ENCODE measurements around the gene ME3. TPM values are rescaled to one million over a fixed set of nuclear protein-coding genes. Genes with fewer than 3 reads are reported as not detected.

Gene ME3
- polyA plus RNA-seq (2013, experiment 1 of 2): 107 TPM
- 104 TPM for polyA plus RNA-seq (2013, experiment 2 of 2)

GRCh38 chr11:86672007-86672621 lies at the start of gene ME3:
ME3 (minus strand) TSS chr11:86672616.
- peak within 1 kb of the TSS; percentile 79 for H2BK15ac ChIP-seq (ENCODE audit: low read length)
- H3K14ac ChIP-seq (ENCODE audit: low read length): peak within 1 kb of the TSS; percentile 39
- H2BK120ac ChIP-seq (ENCODE audit: low read depth, low read length): peak within 1 kb of the TSS; percentile 100
- peaks cover 0 to 5% of the 10 kb centered on the region in 2 donors for H3K36me3 ChIP-seq (replicated peaks in 1 of 2; ENCODE audit: control insufficient read depth in 2 of 2, insufficient read depth in 2 of 2, low read length in 2 of 2)
- H3K4me3 ChIP-seq (ENCODE audit: low read length in 2 of 2): peak within 1 kb of the TSS in 1 of 2 donors; percentile 83
- peak within 1 kb of the TSS; percentile 87 for H3K4ac ChIP-seq (ENCODE audit: low read length)
- no CpG with 5 or more reads among the region's 52 CpGs for WGBS, 2 donors (ENCODE audit: extremely low coverage in 2 of 2, insufficient read length in 2 of 2, insufficient replicate concordance in 1 of 2)
- H3K9me3 ChIP-seq (replicated peaks in 1 of 2; ENCODE audit: control insufficient read depth in 2 of 2, insufficient read depth in 1 of 2, low read depth in 1 of 2, low read length in 2 of 2): peaks cover 0 to 13% of the 10 kb centered on the region in 2 donors
- H2BK5ac ChIP-seq (ENCODE audit: low read length): peak within 1 kb of the TSS; percentile 99
- H3K27ac ChIP-seq (replicated peaks; ENCODE audit: low read length): peak within 1 kb of the TSS; percentile 85
- H3K4me2 ChIP-seq (ENCODE audit: insufficient read depth, low read length, poor library complexity, severe bottlenecking): peak within 1 kb of the TSS; percentile 69
- H3K23ac ChIP-seq (ENCODE audit: low read depth, low read length, poor library complexity): peak within 1 kb of the TSS; percentile 58
- peak within 1 kb of the TSS; percentile 94 for H3K9ac ChIP-seq (ENCODE audit: low read depth, low read length, poor library complexity)
- H2AK5ac ChIP-seq (ENCODE audit: low read depth, low read length): peak within 1 kb of the TSS; percentile 97
- peak within 1 kb of the TSS; percentile 91 for H2BK12ac ChIP-seq (ENCODE audit: low read length)
- H2AFZ ChIP-seq (ENCODE audit: low read length): no peak within 1 kb of the TSS
- H3K18ac ChIP-seq (ENCODE audit: low read length): peak within 1 kb of the TSS; percentile 99
- peak within 1 kb of the TSS; percentile 100 for H4K91ac ChIP-seq (ENCODE audit: low read depth, low read length, poor library complexity)
- no peaks in the 10 kb centered on the region for H3K27me3 ChIP-seq (ENCODE audit: control insufficient read depth in 3 of 3, insufficient read depth in 3 of 3, low read depth in 1 of 3, low read length in 3 of 3)
- H3K79me1 ChIP-seq (ENCODE audit: low read depth, low read length): peaks cover 5% of the 10 kb centered on the region
- H3K4me1 ChIP-seq (ENCODE audit: control insufficient read depth in 2 of 2, insufficient read depth in 1 of 2, low read depth in 1 of 2, low read length in 2 of 2): peaks cover 11 to 26% of the 10 kb centered on the region in 2 donors
- peak within 1 kb of the TSS; percentile 33 for H4K8ac ChIP-seq (ENCODE audit: low read depth, low read length)
- peak; percentile 42 for DNase-seq (ENCODE audit: low spot score)

GRCh38 chr11:86722006-86722405 lies 49.6 kb upstream of the ME3 start:
- H3K36me3 ChIP-seq (replicated peaks in 1 of 2; ENCODE audit: control insufficient read depth in 2 of 2, insufficient read depth in 2 of 2, low read length in 2 of 2): no peaks in the 10 kb centered on the region
- no peak overlapping the region for H2AK5ac ChIP-seq (ENCODE audit: low read depth, low read length)
- H3K23ac ChIP-seq (ENCODE audit: low read depth, low read length, poor library complexity): no peak overlapping the region
- H3K18ac ChIP-seq (ENCODE audit: low read length): no peak overlapping the region
- H3K27ac ChIP-seq (replicated peaks; ENCODE audit: low read length): no peak overlapping the region
- DNase-seq (ENCODE audit: low spot score): no peak
- H2BK15ac ChIP-seq (ENCODE audit: low read length): no peak overlapping the region
- no peak overlapping the region for H3K4me2 ChIP-seq (ENCODE audit: insufficient read depth, low read length, poor library complexity, severe bottlenecking)
- no peak overlapping the region for H3K4ac ChIP-seq (ENCODE audit: low read length)
- peaks cover 0 to 24% of the 10 kb centered on the region in 2 donors for H3K9me3 ChIP-seq (replicated peaks in 1 of 2; ENCODE audit: control insufficient read depth in 2 of 2, insufficient read depth in 1 of 2, low read depth in 1 of 2, low read length in 2 of 2)
- no CpG with 5 or more reads among the region's 1 CpG for WGBS, 2 donors (ENCODE audit: extremely low coverage in 2 of 2, insufficient read length in 2 of 2, insufficient replicate concordance in 1 of 2)
- H4K8ac ChIP-seq (ENCODE audit: low read depth, low read length): no peak overlapping the region
- no peaks in the 10 kb centered on the region for H3K27me3 ChIP-seq (ENCODE audit: control insufficient read depth in 3 of 3, insufficient read depth in 3 of 3, low read depth in 1 of 3, low read length in 3 of 3)
- no peak overlapping the region for H3K14ac ChIP-seq (ENCODE audit: low read length)
- no peak overlapping the region for H2BK12ac ChIP-seq (ENCODE audit: low read length)
- no peak overlapping the region for H3K4me3 ChIP-seq (ENCODE audit: low read length in 2 of 2)
- H2BK5ac ChIP-seq (ENCODE audit: low read length): no peak overlapping the region
- peaks cover 6 to 12% of the 10 kb centered on the region in 2 donors for H3K4me1 ChIP-seq (ENCODE audit: control insufficient read depth in 2 of 2, insufficient read depth in 1 of 2, low read depth in 1 of 2, low read length in 2 of 2)
- no peak overlapping the region for H2AFZ ChIP-seq (ENCODE audit: low read length)
- no peak overlapping the region for H2BK120ac ChIP-seq (ENCODE audit: low read depth, low read length)
- no peak overlapping the region for H3K9ac ChIP-seq (ENCODE audit: low read depth, low read length, poor library complexity)
- no peak overlapping the region for H4K91ac ChIP-seq (ENCODE audit: low read depth, low read length, poor library complexity)
- H3K79me1 ChIP-seq (ENCODE audit: low read depth, low read length): no peaks in the 10 kb centered on the region

GRCh38 chr11:86720546-86720945 lies 48.1 kb upstream of the ME3 start:
- peak overlapping the region; percentile 46 for H3K27ac ChIP-seq (replicated peaks; ENCODE audit: low read length)
- H3K4ac ChIP-seq (ENCODE audit: low read length): no peak overlapping the region
- no peak overlapping the region for H2AK5ac ChIP-seq (ENCODE audit: low read depth, low read length)
- H2AFZ ChIP-seq (ENCODE audit: low read length): peak overlapping the region; percentile 59
- no peak overlapping the region for H2BK120ac ChIP-seq (ENCODE audit: low read depth, low read length)
- no peaks in the 10 kb centered on the region for H3K27me3 ChIP-seq (ENCODE audit: control insufficient read depth in 3 of 3, insufficient read depth in 3 of 3, low read depth in 1 of 3, low read length in 3 of 3)
- H3K23ac ChIP-seq (ENCODE audit: low read depth, low read length, poor library complexity): no peak overlapping the region
- no peaks in the 10 kb centered on the region for H3K79me1 ChIP-seq (ENCODE audit: low read depth, low read length)
- H4K8ac ChIP-seq (ENCODE audit: low read depth, low read length): no peak overlapping the region
- H3K4me2 ChIP-seq (ENCODE audit: insufficient read depth, low read length, poor library complexity, severe bottlenecking): no peak overlapping the region
- H3K36me3 ChIP-seq (replicated peaks in 1 of 2; ENCODE audit: control insufficient read depth in 2 of 2, insufficient read depth in 2 of 2, low read length in 2 of 2): no peaks in the 10 kb centered on the region
- no peak for DNase-seq (ENCODE audit: low spot score)
- H3K18ac ChIP-seq (ENCODE audit: low read length): no peak overlapping the region
- H3K9ac ChIP-seq (ENCODE audit: low read depth, low read length, poor library complexity): no peak overlapping the region
- no peak overlapping the region for H3K14ac ChIP-seq (ENCODE audit: low read length)
- H3K4me3 ChIP-seq (ENCODE audit: low read length in 2 of 2): no peak overlapping the region
- no peak overlapping the region for H2BK5ac ChIP-seq (ENCODE audit: low read length)
- no peak overlapping the region for H2BK12ac ChIP-seq (ENCODE audit: low read length)
- peaks cover 6 to 12% of the 10 kb centered on the region in 2 donors for H3K4me1 ChIP-seq (ENCODE audit: control insufficient read depth in 2 of 2, insufficient read depth in 1 of 2, low read depth in 1 of 2, low read length in 2 of 2)
- no CpG with 5 or more reads among the region's 2 CpGs for WGBS, 2 donors (ENCODE audit: extremely low coverage in 2 of 2, insufficient read length in 2 of 2, insufficient replicate concordance in 1 of 2)
- peaks cover 0 to 17% of the 10 kb centered on the region in 2 donors for H3K9me3 ChIP-seq (replicated peaks in 1 of 2; ENCODE audit: control insufficient read depth in 2 of 2, insufficient read depth in 1 of 2, low read depth in 1 of 2, low read length in 2 of 2)
- no peak overlapping the region for H4K91ac ChIP-seq (ENCODE audit: low read depth, low read length, poor library complexity)
- H2BK15ac ChIP-seq (ENCODE audit: low read length): no peak overlapping the region

- H3K9me3 ChIP-seq (replicated peaks in 1 of 2; ENCODE audit: control insufficient read depth in 2 of 2, insufficient read depth in 1 of 2, low read depth in 1 of 2, low read length in 2 of 2): peaks cover 0 to 17% of the 10 kb centered on the region in 2 donors
- H4K8ac ChIP-seq (ENCODE audit: low read depth, low read length): no peak overlapping the region
- H3K27me3 ChIP-seq (ENCODE audit: control insufficient read depth in 3 of 3, insufficient read depth in 3 of 3, low read depth in 1 of 3, low read length in 3 of 3): no peaks in the 10 kb centered on the region
- no peaks in the 10 kb centered on the region for H3K79me1 ChIP-seq (ENCODE audit: low read depth, low read length)
- no peak for DNase-seq (ENCODE audit: low spot score)
- H3K4me1 ChIP-seq (ENCODE audit: control insufficient read depth in 2 of 2, insufficient read depth in 1 of 2, low read depth in 1 of 2, low read length in 2 of 2): peaks cover 6 to 12% of the 10 kb centered on the region in 2 donors
- no peak overlapping the region for H2BK12ac ChIP-seq (ENCODE audit: low read length)
- H4K91ac ChIP-seq (ENCODE audit: low read depth, low read length, poor library complexity): no peak overlapping the region
- no peak overlapping the region for H3K9ac ChIP-seq (ENCODE audit: low read depth, low read length, poor library complexity)
- H2AK5ac ChIP-seq (ENCODE audit: low read depth, low read length): no peak overlapping the region
- no CpG with 5 or more reads among the region's 1 CpG for WGBS, 2 donors (ENCODE audit: extremely low coverage in 2 of 2, insufficient read length in 2 of 2, insufficient replicate concordance in 1 of 2)
- H3K18ac ChIP-seq (ENCODE audit: low read length): peak overlapping the region; percentile 42
- H2AFZ ChIP-seq (ENCODE audit: low read length): peak overlapping the region; percentile 59
- no peak overlapping the region for H2BK5ac ChIP-seq (ENCODE audit: low read length)
- no peak overlapping the region for H3K14ac ChIP-seq (ENCODE audit: low read length)
- H3K36me3 ChIP-seq (replicated peaks in 1 of 2; ENCODE audit: control insufficient read depth in 2 of 2, insufficient read depth in 2 of 2, low read length in 2 of 2): no peaks in the 10 kb centered on the region
- no peak overlapping the region for H2BK120ac ChIP-seq (ENCODE audit: low read depth, low read length)
- H3K4me2 ChIP-seq (ENCODE audit: insufficient read depth, low read length, poor library complexity, severe bottlenecking): no peak overlapping the region
- H3K4ac ChIP-seq (ENCODE audit: low read length): no peak overlapping the region
- H3K4me3 ChIP-seq (ENCODE audit: low read length in 2 of 2): no peak overlapping the region
- H3K23ac ChIP-seq (ENCODE audit: low read depth, low read length, poor library complexity): no peak overlapping the region
- H2BK15ac ChIP-seq (ENCODE audit: low read length): no peak overlapping the region
- peak overlapping the region; percentile 46 for H3K27ac ChIP-seq (replicated peaks; ENCODE audit: low read length)
Measured at GRCh38 chr11:86719781-86720463, 47.5 kb upstream of the ME3 start.

Data from neuronal stem cell (in vitro differentiated cells).